ENCODE results near the gene INPP5A. TPM values are rescaled to one million over a fixed set of nuclear protein-coding genes. Genes with fewer than 3 reads are reported as not detected.

INPP5A gene
- total RNA-seq, 6 experiments from 2014 or later, result 58.9 to 64.6 (median 63.8) TPM

DNA sequence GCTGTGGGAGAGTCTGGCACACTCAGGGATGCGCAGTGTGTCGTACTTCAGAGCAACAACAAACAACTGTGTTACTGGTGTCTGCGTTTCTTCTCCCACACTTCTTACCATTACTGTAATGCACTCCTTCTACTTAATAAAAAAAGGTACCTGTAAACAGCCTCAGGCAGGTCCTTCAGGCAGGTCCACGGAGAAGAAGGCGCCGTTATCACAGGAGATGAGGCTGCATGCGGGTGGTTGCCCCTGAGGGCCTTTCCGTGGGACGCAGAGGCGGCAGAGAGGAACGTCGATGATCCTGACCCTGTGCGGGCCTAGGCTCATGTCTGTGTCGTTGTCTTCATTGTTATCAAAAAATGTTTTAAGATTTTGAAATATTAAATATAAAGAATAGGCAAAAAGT is 219.0 kb downstream of the INPP5A start:
- Mint-ChIP-seq H3K9me3 (peaks cover 6% of the 10 kb centered on the region), H3K27ac (no peak overlapping the region), H3K36me3 (ENCODE audit: low read depth) (peaks cover 39% of the 10 kb centered on the region), H3K4me1 (ENCODE audit: low read depth) (no peaks in the 10 kb centered on the region), H3K27me3 (ENCODE audit: insufficient read depth) (peaks cover 11% of the 10 kb centered on the region), H3K4me3 (no peak overlapping the region)
- TF ChIP-seq, protein P1, sequence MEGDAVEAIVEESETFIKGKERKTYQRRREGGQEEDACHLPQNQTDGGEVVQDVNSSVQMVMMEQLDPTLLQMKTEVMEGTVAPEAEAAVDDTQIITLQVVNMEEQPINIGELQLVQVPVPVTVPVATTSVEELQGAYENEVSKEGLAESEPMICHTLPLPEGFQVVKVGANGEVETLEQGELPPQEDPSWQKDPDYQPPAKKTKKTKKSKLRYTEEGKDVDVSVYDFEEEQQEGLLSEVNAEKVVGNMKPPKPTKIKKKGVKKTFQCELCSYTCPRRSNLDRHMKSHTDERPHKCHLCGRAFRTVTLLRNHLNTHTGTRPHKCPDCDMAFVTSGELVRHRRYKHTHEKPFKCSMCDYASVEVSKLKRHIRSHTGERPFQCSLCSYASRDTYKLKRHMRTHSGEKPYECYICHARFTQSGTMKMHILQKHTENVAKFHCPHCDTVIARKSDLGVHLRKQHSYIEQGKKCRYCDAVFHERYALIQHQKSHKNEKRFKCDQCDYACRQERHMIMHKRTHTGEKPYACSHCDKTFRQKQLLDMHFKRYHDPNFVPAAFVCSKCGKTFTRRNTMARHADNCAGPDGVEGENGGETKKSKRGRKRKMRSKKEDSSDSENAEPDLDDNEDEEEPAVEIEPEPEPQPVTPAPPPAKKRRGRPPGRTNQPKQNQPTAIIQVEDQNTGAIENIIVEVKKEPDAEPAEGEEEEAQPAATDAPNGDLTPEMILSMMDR (IDR thresholded peaks at IDR 0.05), result no peak
- no peak for DNase-seq

DNA sequence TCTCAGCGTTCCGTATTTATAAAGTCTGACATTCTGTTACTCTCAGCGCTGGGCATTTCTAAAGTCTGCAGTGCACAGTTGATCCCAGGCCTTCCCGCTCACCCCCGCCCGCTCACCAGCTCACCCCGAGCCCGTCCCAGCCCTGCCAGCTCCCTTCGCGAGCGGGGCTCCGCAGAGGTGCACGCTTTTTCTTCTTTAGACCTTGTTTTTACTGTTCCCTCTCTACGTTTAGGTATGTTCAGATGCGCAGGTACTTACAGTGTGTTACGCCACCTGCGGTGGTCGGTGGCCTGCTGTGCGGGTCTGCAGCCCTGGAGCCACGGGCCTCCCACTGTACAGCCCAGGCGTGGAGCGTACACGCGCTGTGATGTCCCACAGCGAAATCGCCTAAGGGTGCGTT is 219.6 kb downstream of the INPP5A start:
- Mint-ChIP-seq H3K9me3 (peaks cover 6% of the 10 kb centered on the region), H3K27me3 (ENCODE audit: insufficient read depth) (peaks cover 11% of the 10 kb centered on the region), H3K4me1 (ENCODE audit: low read depth) (no peaks in the 10 kb centered on the region), H3K27ac (no peak overlapping the region), H3K36me3 (ENCODE audit: low read depth) (peaks cover 45% of the 10 kb centered on the region), H3K4me3 (no peak overlapping the region)
- no peak for DNase-seq
- TF ChIP-seq, protein P1 (IDR thresholded peaks at IDR 0.05), result no peak

GRCh38 chr10:132758865-132759264 is 221.3 kb downstream of the INPP5A start:
- Mint-ChIP-seq H3K36me3 (ENCODE audit: low read depth) (peaks cover 47% of the 10 kb centered on the region), H3K27me3 (ENCODE audit: insufficient read depth) (peaks cover 13% of the 10 kb centered on the region), H3K4me3 (no peak overlapping the region), H3K27ac (no peak overlapping the region), H3K4me1 (ENCODE audit: low read depth) (no peaks in the 10 kb centered on the region), H3K9me3 (peaks cover 6% of the 10 kb centered on the region)
- no peak for DNase-seq
- TF ChIP-seq, protein P1 (IDR thresholded peaks at IDR 0.05), result no peak

DNA sequence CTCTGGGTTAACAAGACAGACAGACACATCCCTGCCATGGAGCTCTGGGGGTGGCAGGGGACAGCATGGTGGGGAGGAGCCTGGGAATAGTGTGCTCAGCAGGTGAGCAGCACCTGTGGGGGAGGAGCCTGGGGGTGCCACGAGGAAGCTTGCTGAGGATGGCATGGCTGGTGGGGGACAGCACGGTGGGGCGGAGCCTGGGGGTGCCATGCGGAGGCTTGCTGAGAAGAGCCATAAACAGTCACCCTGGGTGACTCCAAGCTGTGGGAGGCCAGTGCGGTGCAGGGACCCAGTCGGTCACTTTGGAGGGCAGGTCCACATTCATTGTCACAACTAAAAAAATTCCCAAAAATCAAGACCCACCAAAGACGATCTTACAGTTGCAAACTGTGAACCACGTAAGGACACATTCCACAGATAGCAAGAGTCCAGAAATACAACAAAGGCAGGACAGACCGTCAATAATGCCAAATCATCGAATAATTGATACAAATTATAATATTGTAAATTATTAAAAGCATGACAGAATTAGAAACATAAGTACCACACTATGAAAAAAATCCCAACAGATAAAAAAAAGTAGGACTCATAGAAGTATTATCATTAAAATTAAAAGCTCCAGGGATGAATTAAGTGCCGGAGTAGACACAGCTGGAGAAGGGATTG is 223.9 kb downstream of the INPP5A start:
- Mint-ChIP-seq H3K27me3 (ENCODE audit: insufficient read depth) (peaks cover 6% of the 10 kb centered on the region), H3K36me3 (ENCODE audit: low read depth) (peaks cover 30% of the 10 kb centered on the region), H3K9me3 (no peaks in the 10 kb centered on the region), H3K4me3 (no peak overlapping the region), H3K27ac (no peak overlapping the region), H3K4me1 (ENCODE audit: low read depth) (no peaks in the 10 kb centered on the region)
- TF ChIP-seq, protein P1 (IDR thresholded peaks at IDR 0.05), result no peak
- no peak for DNase-seq

GRCh38 chr10:132762267-132762666 is 224.7 kb downstream of the INPP5A start:
- H3K4me1 Mint-ChIP-seq (ENCODE audit: low read depth), result no peaks in the 10 kb centered on the region
- DNase-seq, result no peak
- peaks cover 28% of the 10 kb centered on the region for H3K36me3 Mint-ChIP-seq (ENCODE audit: low read depth)
- H3K9me3 Mint-ChIP-seq, result no peaks in the 10 kb centered on the region
- H3K4me3 Mint-ChIP-seq, result no peak overlapping the region
- no peak overlapping the region; the same call in 1 of the 2 replicates for H3K27ac Mint-ChIP-seq
- H3K27me3 Mint-ChIP-seq (ENCODE audit: insufficient read depth), result peaks cover 6% of the 10 kb centered on the region
- TF ChIP-seq, protein P1 (IDR thresholded peaks at IDR 0.05), result no peak
